ENCODE data around the gene PECR.

Gene PECR

DNA sequence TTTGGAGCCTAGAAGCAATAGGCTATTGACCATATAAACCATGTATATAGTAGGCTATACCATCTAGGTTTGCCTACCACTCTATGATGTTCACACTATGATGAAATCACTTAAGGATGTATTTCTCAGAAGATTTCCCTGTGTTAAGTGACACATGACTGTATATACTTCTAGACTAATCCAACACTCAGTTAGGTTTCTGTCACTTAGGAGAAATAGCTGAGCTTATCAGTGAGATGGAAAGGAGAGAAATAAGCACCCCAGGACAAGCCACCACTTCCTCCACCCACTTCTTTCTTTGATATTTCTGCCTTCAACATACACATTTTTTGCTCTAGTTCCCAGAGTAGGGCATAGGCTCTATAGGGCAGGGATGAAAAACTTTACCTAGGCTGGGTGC is 7.8 kb downstream of the PECR start:
- H3K4me3 ChIP-seq (ENCODE audit: low read depth, low read length) = no peak overlapping the region
- DNase-seq (ENCODE audit: low read depth, low spot score) = no peak
- TF ChIP-seq, protein P1, sequence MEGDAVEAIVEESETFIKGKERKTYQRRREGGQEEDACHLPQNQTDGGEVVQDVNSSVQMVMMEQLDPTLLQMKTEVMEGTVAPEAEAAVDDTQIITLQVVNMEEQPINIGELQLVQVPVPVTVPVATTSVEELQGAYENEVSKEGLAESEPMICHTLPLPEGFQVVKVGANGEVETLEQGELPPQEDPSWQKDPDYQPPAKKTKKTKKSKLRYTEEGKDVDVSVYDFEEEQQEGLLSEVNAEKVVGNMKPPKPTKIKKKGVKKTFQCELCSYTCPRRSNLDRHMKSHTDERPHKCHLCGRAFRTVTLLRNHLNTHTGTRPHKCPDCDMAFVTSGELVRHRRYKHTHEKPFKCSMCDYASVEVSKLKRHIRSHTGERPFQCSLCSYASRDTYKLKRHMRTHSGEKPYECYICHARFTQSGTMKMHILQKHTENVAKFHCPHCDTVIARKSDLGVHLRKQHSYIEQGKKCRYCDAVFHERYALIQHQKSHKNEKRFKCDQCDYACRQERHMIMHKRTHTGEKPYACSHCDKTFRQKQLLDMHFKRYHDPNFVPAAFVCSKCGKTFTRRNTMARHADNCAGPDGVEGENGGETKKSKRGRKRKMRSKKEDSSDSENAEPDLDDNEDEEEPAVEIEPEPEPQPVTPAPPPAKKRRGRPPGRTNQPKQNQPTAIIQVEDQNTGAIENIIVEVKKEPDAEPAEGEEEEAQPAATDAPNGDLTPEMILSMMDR (IDR thresholded peaks at IDR 0.05; ENCODE audit: insufficient read depth, low read length, missing control alignments) = no peak
- CTCF ChIA-PET = interaction anchor here (1.2 to 1.3 kb wide), 2 partner anchors 8 to 15 kb away, joined by 3 to 4 read pairs; no protein-coding TSS in a partner anchor
- POLR2A ChIA-PET = no interaction called here

DNA sequence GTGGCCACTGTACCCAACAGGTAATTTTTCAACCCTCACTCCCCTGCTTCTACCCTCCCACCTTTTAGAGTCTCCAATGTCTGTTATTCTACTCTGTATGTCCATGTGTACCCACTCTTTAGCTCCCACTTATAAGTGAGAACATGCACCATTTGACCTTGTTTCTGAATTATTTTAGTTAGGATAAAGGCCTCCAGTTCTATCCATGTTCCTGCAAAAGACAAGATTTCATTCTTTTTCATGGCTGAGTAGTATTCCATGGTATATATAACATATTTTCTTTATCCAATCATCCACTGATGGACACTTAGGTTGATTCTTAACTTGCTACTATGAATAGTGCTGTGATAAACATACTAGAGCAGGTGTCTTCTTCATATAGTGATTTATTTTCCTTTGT is 9.1 kb downstream of the PECR start:
- CTCF ChIA-PET = interaction anchor here (1.2 to 1.3 kb wide), 2 partner anchors 14 to 39 kb away, joined by 3 to 4 read pairs; no protein-coding TSS in a partner anchor
- H3K4me3 ChIP-seq (ENCODE audit: low read depth, low read length) = no peak overlapping the region
- DNase-seq (ENCODE audit: low read depth, low spot score) = no peak
- TF ChIP-seq, protein P1 (IDR thresholded peaks at IDR 0.05; ENCODE audit: insufficient read depth, low read length, missing control alignments) = no peak
- POLR2A ChIA-PET = no interaction called here

DNA sequence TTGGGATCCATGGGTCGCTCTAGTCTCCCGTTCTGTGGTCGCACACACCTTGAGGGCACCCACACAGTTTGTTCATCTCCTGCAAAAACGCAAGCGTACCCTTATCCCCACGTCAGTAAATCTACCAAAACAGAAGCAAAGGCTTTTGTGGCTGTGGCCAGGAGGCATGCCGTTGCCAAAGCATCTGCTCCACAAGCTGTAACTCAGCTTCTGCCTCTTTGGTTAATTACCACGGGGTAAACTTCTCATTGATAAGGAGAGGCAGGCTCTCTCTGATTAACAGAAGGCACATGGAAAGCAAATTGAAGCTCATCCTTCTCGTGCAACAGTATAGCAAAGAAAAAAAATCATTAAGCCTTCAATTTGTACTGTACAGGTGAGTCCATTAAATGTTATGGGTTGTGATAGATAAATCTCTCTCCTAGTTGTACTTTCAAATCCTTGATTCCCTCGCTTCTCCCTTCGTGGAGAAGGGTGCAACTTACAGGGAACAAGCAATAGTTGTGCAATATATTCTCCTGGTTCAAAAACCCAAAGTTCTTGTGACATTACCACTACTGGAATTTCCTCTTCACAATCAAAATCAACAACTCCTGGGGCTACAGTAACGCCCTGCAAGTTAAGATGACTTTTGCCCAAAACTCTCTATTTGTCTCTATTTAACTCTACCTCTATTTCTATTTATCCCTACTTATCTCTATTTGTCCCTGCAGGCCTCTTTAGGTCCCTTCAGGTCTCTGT is 10.3 kb downstream of the PECR start:
- no peak overlapping the region for H3K4me3 ChIP-seq (ENCODE audit: low read depth, low read length)

DNA sequence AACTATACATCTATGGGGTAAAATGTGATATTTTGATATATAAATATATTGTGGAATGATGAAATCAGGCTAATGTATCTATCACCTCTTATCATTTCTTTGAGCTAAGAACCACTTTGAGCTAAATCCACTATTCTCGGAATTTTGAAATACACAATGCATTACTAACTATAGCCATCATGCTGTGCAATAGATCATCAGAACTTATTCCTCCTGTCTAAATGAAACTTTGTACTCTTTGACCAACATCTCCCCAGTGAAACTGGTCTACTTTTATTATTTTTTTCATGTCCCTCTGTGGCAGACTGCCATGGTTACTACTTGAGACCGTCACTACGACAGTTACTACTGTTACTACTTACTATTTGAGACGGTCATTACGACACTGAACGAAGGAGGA is 11.4 kb downstream of the PECR start:
- no peak for DNase-seq (ENCODE audit: low read depth, low spot score)
- TF ChIP-seq, protein P1 (IDR thresholded peaks at IDR 0.05; ENCODE audit: insufficient read depth, low read length, missing control alignments) = no peak
- no peak overlapping the region for H3K4me3 ChIP-seq (ENCODE audit: low read depth, low read length)
- ChIA-PET CTCF (interaction anchor here (1.1 to 1.4 kb wide), 3 partner anchors 13 to 36 kb away, joined by 3 to 5 read pairs (median 4); no protein-coding TSS in a partner anchor), POLR2A (no interaction called here)

More for the DNA sequence above, 10.3 kb downstream of the PECR start:
- no peak for DNase-seq (ENCODE audit: low read depth, low spot score)
- ChIA-PET CTCF (interaction anchor here (1.0 kb wide), 1 partner anchor 51 kb away, joined by 3 read pairs; no protein-coding TSS in a partner anchor), POLR2A (no interaction called here)
- TF ChIP-seq, protein P1 (IDR thresholded peaks at IDR 0.05; ENCODE audit: insufficient read depth, low read length, missing control alignments) = no peak

DNA sequence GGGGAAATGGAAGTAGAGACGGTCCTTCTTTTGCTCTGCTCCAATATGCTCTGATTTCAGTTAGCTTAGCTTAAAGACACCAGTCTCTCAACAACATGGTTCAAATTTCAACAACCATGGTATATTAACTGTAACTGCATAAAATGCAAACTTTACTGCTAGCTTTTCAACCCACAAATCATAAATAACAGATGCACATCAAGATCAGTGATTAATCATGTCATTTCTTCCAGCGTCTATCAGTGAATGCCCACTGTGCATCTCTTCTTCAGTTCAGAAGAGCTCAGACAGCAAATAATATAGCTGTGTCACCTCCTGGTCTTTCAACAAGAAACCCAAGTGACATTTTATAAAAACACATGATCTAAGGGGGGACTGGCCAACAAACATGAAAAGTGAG is 12.6 kb downstream of the PECR start:
- TF ChIP-seq, protein P1 (IDR thresholded peaks at IDR 0.05; ENCODE audit: insufficient read depth, low read length, missing control alignments) = no peak
- no peak for DNase-seq (ENCODE audit: low read depth, low spot score)
- POLR2A ChIA-PET = no interaction called here
- CTCF ChIA-PET = interaction anchor here (0.8 to 1.1 kb wide), 2 partner anchors 10 to 627 kb away, joined by 3 read pairs; no protein-coding TSS in a partner anchor
- no peak overlapping the region for H3K4me3 ChIP-seq (ENCODE audit: low read depth, low read length)

DNA sequence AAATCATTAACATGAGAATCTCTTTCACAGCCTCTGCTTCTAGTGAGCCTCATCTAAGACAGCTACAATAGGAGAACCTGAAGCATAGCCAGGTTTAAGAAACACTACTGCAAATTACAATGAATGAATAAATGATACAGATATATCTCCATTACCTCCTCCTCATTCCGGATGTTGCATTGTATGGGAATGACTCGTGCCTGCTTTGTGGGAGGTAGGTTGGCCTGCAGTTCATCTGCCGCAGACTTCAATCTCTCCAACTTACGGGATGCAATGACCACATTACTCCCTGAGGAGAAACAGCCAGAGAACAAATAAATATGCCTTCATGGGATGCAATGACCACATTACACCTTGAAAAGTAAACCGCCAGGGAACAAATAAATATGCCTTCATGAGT is 15.4 kb downstream of the PECR start:
- TF ChIP-seq, protein P1 (IDR thresholded peaks at IDR 0.05; ENCODE audit: insufficient read depth, low read length, missing control alignments) = no peak
- H3K4me3 ChIP-seq (ENCODE audit: low read depth, low read length) = no peak overlapping the region
- CTCF ChIA-PET = interaction anchor here (1.2 to 2.2 kb wide), 3 partner anchors 8 to 32 kb away, joined by 3 to 8 read pairs (median 3); no protein-coding TSS in a partner anchor
- POLR2A ChIA-PET = no interaction called here
- DNase-seq (ENCODE audit: low read depth, low spot score) = no peak
